GM19035 (cell line): ENCODE measurements around the gene PYCR2.

Experiments
- ATAC-seq: cut with Tn5 transposase; IDR thresholded peaks from one replicate; pipeline ENCODE4 v1.9.1; 2021; ENCODE audit not compliant: unreplicated experiment

PYCR2 gene

DNA sequence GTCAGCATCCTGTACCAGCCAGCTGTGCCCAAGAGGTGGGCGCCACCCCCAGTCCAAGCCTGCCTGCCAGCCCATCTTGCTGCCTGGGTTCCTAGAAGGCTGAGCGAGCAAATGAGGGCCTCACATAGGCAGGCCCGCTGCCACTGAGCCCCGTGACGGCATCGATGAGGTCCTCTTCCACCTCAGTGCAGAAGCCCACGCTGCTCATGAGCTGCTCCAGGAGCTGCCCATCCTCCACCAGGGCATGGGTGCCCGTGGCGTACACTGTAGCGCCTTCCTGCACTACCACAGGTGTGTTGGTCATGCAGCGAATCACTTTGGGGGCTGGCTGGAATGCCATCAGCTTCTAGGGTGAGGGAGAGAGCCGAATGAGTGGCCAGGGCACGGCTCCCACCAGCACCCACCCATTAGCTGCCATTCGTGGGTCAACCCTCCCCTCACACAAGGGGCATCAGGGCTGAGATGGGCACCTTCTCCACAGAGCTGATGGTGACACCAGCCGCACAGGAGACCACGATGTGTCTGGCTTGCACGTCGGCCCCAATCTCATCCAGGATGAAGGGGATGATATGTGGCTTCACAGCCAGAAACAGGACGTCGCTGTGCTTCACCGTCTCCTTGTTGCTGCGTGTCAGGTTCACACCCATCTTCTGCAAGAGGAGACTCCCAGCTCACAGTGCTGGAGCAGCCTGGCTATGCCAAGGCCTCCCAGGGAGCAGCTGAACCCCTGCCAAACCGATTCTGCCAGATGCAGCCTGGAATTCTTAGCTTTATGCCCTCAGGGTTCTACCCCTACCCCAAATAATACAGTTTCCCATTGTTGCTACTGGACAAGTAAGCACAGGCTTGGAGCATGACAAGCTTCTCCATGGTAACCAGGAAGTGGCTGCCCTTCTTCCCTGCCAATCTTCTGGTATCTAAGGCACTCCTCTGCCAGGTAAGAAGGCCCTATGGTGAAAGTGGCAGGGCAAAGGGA lies 2.0 kb downstream of the PYCR2 start:
- no peak for ATAC-seq

DNA sequence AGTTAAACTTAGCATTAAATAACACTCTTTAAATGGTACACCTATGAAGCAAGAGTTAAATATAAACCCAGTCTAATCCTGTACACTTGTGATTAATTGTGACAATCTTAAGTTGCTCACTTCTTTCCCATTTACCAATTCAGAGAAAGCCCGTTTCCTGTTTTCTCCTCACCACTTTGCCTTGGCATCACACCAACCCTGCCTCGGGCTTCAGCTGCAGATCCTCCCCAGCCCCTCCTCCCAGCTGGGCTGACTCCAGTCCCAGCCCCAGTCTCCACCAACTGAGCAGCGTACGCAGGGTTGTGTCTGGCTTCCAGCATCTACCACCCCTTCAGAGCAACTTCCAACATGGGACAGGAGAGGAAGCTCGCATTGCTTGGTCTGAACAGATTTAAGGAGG lies 4.1 kb downstream of the PYCR2 start:
- ATAC-seq, result no peak

DNA sequence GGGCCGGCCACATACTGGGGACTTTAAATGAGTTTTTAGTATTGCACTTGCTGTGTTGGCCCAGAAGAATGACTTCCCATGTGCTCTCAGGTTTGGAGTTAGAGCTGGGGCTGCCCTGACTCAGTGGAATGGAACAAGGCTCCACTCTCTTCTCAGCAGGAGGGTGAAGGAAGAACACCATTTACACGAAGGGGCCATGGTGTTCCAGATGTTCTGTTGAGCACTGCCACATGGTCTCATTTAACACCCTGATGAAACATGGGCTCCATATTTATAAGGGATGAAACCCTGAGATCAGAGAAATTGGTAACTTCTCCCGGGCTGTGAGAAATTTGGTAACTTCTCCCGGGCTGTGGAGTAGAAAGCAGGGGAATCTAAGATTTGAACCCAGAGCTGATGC lies 5.8 kb downstream of the PYCR2 start:
- ATAC-seq, result no peak

DNA sequence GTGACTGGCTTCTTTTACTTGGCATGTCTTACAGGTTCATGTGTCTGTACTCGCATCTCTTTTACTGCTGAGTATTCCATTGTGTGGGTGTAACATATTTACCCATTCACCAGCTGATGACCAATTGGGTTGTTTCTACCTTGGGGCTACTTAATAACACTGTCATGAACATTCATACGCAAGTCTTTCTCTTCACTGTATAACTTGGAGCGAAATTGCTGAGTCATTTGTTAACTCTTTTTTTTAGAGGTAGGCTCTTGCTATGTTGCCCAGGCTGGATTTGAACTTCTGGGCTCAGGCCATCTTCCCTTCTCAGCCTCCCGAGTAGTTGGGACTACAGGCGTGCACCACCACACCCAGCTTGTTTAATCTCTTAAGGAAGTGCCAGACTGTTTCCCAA lies 6.5 kb downstream of the PYCR2 start:
- no peak for ATAC-seq

DNA sequence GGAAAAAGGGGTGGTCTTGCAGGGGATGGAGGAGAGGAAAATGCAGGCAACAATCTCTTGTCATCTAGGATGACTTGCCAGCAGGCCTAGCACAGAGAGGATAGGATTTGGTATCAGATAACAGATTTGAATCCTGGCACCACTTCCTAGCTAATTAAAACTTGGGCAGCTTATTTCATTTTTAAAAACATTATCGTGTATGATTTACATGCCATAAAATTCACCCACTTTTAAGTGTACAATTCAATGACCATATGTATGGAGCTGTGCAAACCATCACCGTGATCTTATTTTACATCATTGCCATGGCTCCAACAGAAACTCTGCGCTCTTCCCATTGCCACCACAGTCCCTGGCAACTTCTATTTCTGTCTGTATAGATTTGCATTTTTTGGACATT lies 6.9 kb downstream of the PYCR2 start:
- no peak for ATAC-seq

DNA sequence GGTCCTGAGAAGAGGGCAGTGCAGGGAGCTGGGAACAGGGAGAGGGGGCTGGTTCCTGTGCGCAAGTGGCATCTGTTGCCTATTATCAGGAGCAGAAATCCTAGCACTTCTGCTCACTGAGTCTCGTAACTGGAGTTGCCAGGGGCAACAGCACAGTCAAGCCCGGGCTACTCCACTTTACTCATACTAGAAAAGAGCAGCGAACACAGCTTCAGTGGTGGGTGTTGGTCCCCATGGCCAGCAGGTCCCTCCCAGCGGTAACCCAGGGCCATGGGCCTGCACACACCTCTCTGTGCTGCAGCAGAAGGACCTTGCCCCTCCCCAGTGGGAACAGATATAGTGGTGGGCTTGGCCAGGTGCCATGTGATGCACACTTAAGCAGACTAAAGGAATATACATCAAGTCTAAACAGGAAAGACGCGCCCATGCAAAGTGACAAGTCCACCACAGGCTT lies 8.5 kb downstream of the PYCR2 start:
- no peak for ATAC-seq

DNA sequence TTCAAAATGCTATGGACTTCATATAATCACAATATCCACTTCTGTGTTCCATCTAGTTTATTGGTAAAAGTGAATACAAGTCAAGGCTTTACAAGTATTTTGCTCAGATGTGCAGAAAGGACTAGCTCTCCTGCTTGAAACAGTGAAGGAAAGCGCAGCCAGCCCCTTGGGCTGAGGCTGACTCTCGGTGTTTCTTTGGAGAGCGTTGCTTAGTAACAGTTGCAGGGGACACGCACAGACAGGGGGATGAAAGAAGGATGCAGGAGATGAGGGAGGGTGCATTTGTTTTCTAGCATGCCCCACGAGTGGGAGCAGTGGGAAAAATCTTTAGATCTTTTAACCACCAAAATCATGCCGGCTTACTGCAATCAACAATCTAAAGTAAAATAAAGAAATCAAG lies 9.1 kb downstream of the PYCR2 start:
- ATAC-seq, result no peak

DNA sequence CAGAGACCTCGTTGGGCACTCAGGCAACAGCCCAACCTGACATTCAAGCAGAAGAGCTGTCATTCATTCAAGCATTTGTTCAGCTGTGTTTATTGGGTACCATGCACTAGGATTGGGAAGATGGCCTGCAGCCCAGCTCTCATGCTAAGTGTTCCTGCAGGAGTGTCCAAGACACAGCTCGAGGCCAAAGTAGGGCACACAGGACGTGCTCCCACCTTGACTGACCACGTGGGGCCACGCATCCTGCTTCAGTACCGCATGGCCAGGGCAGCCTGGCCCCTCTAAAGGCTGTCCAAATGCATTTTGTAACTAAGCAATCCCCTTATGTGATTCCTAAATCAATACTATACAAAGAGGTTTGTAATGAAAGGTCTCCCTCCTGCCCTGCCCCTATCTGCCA lies 9.7 kb downstream of the PYCR2 start:
- no peak for ATAC-seq

DNA sequence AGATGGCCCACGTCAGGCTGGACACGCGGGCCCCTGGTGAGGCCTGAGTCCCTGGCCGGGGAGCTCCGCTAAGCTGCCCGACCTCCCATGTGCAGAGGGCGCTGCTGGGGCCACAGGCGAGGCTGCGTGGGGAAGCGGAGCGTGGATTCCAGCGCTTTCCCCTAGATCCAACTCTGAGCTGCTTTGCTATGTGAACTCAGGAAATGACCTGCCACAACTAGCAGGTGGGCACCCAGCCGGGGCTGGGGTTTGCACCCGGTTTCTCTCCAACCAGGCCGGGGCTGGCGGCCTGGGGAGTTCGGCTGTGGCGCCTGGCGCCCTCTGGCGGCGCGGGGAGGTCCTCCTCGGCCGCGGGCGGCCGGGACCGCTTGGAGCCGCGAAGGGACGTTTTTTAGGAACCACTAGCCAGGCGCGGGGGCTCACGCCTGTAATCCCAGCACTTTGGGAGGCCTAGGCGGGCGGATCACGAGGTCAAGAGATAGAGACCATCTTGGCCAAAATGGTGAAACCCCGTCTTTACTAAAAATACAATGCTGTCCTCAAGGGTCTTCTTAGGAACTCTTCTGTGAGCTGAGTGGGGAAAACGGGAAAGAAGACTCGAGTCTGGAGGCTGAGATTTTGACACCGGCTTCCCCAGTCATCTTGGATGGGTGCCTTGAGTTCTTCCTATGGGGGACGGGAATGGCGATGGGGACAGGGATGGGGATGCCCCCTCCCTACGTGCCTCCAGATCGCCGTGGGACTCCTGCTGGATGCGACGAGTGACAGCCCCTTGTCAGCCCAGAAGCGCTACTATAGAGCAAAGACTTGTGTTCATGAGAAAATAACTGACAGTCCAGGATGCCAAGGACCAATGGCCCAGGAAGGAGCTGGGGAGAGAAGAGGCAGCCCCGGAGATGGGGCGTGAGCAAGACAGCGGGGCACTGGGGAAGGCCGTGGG lies 12.6 kb downstream of the PYCR2 start:
- ATAC-seq, result peak; percentile 79

DNA sequence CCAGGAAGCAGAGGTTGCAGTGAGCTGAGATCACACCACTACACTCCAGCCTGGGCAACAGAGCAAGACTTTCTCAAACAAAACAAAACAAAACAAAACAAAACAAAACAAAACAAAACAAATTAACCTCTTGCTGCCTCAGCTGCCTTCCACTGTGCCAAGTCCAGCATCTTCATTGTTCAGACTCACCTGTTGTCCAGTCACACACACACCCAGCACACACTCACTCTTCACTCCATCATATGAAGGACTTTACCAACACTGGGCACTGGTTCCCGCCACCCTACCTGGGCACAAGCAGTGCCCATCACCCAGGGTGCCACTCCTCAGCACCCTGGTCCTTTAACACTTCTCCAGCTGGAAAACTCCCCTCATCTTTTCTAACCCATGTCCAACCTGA lies 14.6 kb downstream of the PYCR2 start:
- no peak for ATAC-seq

DNA sequence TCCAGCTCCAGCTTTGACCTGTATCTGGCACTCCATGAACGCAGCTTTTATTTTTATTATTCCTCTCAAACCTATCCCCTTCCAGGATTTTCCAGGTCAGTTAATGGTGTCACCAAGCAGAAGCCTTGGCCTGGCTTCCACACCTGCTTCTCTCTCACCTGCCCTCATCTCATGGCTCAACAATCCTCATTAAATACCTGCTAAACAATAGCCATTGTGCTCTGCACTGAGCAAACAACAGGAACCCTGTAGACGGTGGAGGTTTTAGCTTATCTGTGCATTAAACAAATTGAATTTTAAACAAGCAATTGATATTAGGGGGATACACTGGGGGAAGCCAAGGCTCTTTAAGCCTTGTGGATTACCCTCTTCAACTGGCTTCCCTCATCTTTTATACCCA lies 15.3 kb downstream of the PYCR2 start:
- ATAC-seq, result no peak

DNA sequence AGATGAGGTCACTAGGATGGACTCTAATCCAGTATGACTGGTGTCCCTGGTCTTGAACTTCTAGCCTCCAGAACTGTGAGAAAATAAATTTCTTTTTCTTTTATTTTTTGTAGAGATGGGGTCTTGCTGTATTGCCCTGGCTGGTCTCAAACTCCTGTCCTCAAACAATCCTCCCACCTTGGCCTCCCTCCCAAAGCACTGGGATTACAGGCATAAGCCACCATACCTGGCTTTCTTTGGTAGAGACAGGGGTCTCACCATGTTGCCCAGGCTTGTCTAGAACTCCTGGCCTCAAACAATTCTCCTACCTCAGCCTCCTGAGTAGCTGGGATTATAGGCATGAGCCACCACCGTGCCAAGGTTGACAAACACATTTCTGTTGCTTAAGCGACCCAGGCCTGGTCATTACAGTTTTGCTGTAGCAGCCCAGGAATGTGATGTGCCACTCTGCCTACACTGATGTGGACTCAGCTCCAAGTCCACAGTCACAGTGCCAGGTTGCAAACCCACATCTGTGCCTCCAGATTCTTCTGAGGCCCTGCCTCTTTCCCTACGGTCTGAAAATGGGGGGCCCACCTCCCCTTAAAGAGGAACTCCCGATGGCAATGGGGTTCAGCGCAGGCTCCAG lies 15.9 kb downstream of the PYCR2 start:
- ATAC-seq, result no peak

DNA sequence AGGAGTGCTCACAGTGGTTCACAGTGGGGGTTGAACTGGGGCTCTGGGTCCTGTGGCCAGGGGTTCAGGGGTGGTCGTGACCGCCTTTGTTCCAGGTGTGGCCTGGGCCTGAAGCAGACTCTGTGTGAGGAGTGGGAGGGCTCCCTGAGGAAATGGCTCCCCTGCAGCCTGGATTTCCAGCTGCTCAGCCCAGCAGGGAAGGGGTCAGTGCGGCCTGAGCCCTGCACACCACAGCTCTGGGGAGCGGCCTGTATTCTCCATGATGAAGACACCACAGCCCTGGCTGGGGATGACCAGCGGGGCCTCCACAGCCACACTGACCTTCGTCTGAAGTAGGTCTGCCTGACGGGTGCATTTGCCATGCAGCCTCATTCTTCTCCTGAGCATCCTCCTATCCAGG lies 16.7 kb downstream of the PYCR2 start:
- no peak for ATAC-seq

DNA sequence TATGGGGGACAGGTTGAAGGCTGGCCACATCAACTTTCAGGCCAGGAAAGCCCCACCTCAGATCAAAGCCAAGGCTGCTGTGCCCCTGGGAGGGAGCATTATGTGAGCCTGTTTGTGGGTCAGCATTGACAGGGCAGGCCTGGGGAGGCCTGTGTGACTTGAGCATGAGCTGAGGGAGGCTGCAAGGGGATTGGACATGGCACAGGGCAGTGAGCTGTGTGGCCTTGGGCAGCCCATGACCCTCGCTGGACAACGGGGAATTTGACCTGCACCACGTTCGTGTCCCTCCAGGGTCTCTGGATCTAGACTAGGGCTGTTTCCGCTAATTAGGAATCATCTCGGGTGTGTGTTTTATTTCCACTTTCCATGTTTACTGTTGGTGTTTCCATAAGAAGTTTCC lies 17.6 kb downstream of the PYCR2 start:
- ATAC-seq, result no peak

DNA sequence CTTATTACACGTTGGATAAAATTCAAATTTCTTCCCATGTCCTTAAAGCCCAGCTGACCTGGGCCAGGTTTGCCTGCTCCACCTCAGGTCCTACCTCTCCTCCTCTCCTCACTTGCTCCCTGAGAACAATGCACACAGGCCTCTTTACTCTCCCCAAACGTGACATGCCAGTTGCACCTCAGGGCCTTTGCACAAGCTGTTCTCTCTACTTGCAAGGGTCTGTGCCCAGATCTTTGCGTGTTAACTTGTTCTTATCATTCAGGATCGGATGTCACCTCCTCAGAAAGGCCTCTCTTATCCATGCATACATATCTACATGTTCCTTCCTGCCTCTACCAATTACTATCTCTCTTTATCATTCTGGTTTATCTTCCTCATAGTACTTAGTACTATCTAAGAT lies 20.4 kb downstream of the PYCR2 start:
- ATAC-seq, result no peak

DNA sequence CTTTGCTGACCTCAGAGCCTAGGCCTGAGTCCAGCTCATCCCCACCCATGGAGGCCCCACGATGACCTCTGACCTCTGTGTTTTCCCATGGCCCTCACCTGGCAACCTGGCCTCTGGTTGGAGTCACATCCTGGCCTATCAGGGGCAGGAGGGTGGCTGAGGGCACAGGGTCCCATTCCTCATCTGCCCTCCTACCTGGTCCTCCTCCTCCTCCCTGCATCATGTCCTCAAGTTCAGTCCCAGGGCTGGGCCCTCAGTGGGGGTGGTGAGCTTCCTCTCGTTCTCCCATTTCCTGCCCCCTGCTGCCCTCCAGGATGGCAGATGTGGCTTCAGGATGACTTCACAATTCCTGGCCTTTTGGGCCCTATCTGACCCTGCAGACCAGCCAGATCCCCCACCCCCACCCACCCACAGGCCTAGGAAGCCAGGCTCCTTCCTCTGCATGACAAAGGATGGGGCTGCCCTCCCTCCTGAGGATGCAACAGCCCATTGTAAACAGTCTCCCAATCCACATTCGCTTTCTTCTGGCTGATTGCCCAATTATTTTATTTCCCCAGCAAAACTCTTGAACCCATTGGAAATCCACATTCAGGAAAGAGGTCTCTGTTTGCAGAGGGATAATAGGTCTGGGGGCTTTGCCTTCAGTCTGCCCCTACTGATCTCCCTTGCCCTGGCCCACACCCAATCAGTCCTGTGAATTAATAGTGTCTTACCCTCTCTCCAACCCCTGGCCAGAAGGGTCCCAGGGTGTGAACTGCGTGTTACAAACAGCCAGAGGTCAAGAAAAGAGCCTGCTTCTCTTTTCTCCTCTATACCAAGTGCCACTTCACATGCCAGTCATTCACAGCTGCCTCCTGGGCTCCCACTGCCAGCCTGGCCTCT lies 24.8 kb downstream of the PYCR2 start:
- no peak for ATAC-seq

DNA sequence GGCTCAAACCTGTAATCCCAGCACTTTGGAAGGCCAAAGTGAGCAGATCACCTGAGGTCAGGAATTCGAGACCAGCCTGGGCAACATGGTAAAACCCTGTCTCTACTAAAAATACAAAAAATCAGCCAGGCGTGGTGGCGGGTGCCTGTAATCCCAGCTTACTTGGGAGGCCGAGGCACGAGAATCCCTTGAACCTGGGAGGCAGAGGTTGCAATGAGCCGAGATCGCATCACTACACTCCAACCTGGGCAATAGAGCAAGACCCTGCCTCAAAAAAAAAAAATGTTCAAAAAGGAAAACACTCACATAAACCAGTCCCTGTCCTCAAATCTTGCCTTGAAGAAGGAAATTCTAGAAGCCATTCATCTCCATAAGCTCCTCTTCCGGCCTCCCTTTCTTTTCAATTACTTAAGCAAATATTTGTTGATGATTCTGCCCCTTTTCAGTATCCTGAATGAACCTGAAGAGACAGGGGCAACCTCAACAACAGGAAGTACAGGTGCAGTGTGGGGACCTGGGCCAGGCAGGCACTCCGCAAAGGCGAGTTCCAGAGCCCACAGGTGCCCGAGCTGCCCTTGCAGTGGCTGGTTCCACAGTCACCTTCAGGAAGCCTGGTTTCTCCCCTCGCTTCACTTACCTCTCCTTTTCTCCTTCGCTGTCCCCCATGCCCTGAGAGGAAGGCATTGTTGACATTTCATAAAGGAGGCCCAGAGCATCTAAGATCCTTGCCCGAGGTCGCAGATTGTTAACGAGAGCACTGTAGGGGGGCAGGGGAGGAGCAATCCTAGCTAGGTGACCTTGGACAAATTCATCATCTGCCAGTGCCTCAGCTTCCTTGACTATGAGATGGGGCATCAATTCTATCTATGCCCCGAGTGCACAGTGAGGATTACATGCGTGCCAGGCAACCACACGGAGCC lies 26.2 kb downstream of the PYCR2 start:
- no peak for ATAC-seq

DNA sequence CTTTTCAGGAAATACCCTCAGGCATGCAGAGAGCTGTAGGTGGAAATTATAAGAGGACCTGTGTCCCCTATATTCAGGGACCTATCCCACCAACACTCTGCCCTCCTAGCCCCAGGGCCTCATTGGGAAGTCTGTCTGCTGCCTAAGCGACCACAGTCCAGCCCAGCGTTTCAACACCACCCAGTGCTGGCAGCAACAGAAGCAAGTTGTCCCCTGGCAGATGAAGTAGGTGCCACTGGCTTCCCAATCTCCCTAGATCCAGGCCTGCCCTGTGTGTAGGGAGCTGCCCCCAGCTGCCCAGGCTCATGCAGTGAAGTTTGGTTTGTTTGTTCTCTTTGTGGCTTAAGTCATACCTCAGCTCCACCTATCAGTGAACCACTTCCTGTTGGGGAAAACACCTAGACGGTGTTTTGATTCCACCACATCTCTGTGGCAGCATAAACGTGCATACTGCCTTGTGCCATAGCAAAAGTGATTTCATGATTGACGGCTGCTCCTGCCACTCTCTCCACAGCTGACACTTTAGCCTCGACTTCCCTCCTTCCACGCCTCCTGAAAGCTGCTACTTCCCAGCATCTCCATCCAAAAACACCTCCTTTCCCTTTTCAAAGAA lies 27.0 kb downstream of the PYCR2 start:
- peak; percentile 100 for ATAC-seq

DNA sequence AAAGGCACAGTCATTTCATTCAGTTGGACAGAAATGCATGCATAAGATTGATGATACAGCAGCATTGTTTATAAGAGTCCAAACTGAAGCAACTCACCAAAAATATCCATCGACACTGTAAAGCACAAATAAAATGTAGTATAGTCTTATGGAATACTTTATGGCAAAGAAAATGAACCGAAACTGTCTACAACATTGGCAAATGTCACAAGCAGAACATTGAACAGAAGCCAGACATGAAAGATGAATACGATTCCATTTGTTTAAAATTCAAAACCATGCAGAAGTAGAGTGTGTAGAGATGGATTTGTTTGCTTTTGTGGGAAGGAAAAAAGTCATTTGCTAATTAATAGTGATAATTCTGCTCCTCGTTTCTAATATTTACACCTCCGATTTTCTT lies 27.6 kb downstream of the PYCR2 start:
- no peak for ATAC-seq
